ENCODE results near the gene DDC.
A peak's percentile ranks its signal among the peaks of the same experiment; 100 is the strongest.

Gene DDC, protein sequence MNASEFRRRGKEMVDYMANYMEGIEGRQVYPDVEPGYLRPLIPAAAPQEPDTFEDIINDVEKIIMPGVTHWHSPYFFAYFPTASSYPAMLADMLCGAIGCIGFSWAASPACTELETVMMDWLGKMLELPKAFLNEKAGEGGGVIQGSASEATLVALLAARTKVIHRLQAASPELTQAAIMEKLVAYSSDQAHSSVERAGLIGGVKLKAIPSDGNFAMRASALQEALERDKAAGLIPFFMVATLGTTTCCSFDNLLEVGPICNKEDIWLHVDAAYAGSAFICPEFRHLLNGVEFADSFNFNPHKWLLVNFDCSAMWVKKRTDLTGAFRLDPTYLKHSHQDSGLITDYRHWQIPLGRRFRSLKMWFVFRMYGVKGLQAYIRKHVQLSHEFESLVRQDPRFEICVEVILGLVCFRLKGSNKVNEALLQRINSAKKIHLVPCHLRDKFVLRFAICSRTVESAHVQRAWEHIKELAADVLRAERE

DNA sequence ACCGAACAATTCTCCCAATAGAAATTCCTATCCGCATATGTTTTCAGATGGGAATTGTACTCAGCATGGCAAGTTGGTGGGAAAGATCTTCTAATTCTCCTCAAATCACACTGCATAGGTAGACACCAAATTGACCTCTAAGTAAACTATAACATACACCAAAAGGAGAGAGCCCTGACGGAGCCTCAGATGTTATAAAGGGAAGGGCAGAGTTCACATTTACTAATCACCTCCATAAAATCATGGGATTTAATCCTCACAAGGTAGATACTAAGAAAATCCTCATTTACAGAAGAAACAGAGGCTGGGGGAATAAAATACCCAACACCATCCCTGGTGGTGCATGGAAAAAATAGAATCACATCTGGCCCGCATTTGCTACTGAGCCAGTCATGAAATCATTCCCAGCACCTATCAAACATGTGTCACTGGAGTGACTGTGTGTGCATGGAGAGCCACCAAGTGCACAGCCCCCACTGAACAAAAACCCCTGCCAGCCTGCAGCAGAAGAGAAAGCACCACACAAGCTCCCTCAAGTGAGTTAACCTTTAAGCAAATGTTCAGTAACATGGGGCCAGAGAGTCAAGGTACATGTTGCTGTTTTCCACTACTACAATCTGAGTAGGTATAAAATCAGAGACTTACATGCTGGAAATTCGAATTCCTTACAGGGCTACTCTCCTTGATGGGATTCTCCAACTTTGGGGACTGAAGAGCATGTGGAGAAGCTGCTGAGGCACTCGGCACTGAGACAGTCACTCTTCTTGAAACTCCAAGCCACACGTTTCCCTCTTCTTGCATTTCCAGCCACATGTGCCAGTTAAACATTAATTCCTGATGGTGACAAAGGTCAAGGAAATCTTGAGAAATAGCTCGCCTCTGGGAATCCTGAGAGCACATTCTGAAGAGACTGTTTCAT is at the start of gene DDC:
DDC (minus strand) TSS at position 766 of the 919 bp plus-strand sequence. CDS start 21,320 bp downstream, outside the sequence.
- no peak for DNase-seq

DNA sequence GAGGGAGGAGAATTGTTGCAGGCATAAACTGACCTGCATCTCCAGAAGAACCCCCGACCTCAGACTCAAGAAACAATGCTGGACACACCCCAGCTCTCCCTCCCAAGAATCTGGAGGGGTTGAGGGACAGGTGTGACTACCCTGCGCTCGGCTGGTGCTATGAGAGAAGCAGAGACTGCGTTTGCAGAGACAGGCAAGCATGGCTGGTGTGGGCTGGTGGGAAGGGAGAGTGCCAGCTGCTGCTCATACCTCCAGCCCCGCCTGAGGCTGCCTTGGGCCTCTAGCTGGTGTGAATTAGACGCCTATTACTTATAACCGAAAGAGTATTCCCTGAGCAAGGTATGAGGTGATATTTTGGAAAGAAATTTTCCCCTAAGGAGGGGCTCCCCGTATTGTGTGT is 48.3 kb upstream of the DDC start:
- no peak for DNase-seq

DNA sequence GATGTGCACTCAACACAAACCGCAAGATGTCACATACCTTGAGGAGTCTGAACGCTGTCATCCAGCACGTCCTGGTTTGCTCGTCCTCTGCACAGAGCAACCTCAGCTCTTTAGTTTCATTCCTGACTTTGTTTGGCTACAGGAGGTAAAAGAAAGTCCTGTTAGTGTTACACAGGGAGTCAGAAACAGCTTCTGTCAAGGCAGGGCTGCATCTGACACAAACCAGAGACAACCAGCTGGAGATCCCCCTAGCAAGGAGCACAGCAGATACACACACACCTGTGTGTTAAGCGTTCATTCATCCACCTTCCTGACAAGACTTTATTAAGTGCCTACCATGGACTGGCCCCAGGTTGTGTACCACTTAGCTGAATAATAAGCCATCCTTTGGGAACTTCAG is 47.5 kb upstream of the DDC start:
- no peak for DNase-seq

DNA sequence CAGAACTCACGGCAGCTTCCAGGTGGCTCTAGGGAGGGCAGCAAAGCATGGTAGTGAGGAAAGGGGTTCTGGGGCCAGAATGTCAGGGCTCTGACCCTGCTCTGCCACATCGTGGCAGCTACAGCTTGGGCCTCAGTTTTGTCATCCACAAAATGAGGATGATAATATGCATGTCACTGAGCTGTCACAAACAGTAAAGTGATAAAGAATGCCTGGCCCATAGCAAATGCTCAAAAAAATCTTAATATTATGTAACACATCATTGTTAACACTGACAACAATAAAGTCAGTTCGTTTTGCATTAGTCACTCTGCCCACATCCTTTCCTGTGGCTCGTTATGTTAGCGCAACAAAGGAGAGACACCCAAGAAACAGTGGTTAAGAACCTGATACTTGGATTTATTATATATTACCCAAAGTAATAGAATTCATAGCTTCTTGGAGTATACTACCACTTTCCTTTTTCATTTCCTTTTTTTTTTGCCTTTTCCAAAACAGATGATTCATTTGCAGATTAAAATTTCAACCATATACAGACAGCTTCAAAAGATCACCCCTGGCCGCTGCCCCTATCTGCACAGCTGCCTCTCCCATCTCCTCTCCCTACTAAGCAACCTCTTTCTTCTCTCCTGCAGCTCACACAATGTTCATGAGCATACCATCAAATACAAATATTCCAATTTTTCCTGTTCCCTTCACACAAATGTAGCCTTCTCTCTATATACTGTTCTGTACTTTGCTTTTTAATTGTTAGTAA is 45.5 kb upstream of the DDC start:
- DNase-seq: peak; percentile 25 to 42

DNA sequence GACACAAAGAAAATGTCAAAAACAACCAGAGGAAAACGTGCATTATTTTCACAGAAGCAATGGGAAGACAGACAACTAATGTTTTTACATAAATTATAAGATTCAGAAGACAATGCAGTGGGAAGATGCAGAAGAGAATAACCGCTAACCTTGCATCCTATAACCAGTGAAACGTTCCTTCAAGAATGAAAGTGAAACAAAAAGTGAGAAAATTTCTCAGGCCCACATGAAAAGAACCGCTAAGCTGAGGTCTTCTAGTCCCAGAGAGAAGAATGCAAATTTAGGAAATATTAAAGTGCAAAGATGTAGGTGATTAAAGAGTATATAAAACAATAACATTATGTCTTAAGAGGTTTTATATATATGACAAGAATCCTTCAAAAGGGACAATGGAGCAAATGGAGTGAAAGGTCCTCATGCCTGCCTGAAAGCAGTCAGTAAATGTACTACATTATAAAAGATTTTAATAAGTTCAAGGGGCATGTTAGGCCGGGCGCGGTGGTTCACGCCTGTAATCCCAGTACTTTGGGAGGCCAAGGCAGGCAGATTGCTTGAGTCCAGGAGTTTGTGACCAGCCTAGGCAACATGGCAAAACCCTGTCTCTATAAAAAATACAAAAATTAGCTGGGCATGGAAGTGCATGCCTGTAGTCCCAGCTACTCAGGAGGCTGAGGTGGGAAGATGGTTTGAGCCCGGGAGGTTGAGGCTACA is 43.1 kb upstream of the DDC start:
- DNase-seq: no peak

DNA sequence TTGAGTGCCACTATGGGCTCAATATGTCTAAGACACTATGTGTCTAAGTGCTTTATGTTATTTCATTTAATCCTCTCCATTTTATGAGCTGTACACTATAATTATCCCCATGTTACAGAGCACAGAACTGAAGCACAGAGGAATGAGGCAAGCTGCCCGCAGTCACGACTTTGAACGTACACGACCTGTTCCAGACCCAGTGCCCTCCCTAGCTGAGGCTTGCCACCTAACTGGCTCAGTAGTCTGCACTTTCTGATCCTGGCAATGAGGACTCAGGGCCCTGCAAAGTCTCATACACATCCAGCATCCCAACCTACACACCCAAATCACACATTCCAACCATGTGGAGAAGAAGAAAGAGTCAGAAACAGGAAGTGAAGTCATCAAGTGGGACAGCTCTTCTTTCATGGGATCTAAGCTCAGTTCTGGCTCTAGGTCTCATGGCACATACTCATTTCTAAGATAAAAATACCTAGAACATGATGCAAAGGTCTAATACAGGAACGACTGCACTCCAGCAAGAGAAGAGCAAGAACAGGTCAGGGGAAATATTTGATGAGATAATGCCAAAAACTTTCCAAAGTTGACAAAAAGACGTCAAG is 42.4 kb upstream of the DDC start:
- no peak for DNase-seq

DNA sequence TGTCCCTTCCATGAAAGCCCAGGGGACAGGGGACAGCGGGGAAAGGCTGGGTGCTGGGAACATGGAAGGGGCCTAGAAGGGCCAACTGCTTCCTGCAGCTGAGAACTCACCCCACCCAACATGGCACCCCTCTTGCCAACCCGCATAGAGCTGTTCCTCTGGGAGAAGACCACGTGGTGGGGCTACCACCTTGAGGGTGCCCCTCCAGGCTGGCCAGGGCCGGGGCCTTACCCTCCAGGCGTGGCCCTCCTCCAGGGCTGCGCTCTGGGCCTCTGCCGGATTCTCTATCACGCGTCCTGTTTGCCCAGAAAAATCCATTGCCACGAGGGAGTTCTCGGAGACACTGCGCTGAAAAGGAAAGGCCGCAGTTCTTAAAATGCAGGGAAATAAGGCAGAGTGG is 39.9 kb upstream of the DDC start:
- DNase-seq: no peak

DNA sequence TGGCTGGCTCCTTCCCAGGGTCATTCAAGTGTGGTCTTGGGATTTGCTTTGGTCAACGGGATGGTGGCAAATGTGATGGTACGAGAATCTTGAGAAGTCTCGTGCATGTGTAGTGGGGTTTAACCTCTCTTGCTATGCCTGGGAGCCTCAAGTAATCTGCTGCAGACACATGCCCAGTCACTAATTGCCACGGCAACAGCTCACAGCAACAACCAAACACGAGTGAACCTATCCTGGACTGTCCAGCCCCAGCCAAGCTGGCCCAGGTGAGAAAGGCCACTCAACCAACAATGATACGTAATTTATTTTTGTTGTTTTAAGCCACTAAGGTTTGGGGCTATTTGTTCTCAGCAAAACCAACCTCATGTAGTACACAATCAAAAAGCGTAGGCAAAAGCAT is 38.1 kb upstream of the DDC start:
- DNase-seq: no peak

DNA sequence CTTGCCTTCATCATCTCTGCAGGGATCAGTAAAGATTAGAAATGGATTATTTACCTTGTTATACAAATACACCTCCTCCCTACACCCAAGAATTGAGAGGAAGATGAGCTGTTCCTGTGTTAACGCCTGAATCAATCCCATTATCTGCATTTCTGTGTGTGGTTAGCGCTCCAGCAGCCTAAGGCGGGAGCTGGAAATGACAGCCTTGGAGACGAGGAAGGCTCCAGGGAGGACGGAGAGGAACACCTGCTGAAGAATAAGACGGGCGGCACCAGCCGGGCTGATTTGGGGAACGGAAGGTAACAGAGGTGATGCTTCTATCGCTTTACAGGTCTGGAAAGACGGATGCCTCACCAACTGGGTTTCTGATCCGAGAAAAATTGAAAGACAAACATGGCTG is 34.2 kb upstream of the DDC start:
- no peak for DNase-seq

DNA sequence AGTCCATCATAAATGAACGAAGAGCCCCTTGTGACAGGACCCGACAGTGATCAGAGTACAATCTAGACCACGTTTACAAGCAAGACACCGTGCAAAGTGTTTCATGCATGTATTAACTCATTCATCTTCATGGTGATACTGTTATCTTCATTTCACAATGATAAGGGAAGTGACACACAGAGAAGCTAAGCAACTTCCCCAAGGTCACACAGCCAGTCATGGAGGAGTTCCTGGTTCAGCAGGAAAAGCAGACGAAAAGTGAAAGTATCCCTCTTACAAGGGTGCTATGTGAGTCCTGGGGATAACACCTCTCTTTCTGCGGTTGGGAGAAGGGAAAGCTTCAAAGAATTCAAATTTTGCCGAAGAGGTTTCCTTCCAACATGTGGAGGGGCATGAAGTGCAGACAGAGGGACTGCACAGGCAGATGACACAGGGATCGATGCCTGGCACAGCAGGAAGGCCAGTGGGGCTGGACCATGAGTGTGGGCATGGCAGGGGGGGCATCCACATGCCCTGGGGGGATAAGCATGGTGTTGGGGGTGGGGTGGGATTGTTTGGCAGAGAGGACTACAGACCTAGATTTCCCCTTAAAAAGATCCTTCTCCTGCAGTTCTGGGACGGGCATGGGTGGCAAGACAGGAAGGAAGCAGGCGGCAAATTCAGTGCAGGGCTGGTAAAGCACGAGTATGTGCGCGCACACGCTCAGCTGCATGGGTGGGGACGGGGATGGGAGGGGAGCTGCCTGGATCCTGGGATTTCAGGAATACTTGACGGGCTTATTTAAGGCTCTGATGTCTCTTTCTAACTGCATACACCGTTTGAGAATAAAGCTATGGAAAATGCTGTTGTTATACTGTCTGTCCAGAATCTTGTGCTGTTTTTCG is 33.5 kb upstream of the DDC start:
- DNase-seq: no peak

DNA sequence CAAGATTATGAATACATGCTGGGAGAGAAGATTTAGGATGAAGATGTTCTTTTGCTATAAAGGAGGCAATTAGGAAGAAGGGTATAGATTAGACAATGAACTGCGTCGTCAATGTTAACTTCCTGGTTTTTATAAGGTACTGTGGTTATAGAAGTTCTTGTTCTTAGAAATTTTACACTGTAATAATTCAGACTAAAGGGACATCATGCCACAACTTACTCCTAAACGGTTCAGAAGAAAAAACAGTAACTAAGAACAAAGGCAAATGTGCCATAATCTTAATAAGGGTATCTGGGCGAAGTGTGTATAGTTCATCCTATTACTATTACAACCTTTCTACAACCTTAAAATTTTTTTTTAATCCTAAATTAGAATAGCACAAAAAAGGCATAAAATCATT is 31.3 kb upstream of the DDC start:
- DNase-seq: no peak

DNA sequence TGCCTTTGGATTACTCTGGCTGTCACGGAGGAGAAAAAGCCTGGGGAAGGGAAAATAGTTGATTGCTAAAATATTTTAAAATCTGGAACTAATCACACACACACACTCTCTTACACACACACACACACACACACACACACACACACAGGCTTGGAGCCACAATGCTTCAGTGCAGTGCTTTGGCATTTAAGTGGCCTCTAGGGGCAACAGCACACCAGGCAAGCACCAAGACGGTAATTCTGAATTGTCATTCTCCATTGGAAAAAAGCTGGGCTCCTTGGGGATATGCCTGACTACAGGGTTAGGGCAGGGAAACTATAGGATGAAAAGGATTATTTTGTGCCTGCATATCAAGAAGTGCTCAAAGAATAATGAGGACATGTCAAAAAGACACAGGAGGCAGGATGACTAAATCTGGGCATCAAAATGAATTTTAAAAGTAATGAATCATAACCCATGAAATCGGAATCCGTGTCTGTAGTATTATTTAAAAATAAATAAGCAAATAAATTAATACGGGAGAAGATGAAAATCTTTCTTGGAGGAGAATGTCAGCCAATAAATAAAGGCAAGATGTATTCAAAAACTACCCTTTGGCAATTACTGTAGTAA is 30.4 kb upstream of the DDC start:
- DNase-seq: peak in 1 of 2 donors; percentile 14

DNA sequence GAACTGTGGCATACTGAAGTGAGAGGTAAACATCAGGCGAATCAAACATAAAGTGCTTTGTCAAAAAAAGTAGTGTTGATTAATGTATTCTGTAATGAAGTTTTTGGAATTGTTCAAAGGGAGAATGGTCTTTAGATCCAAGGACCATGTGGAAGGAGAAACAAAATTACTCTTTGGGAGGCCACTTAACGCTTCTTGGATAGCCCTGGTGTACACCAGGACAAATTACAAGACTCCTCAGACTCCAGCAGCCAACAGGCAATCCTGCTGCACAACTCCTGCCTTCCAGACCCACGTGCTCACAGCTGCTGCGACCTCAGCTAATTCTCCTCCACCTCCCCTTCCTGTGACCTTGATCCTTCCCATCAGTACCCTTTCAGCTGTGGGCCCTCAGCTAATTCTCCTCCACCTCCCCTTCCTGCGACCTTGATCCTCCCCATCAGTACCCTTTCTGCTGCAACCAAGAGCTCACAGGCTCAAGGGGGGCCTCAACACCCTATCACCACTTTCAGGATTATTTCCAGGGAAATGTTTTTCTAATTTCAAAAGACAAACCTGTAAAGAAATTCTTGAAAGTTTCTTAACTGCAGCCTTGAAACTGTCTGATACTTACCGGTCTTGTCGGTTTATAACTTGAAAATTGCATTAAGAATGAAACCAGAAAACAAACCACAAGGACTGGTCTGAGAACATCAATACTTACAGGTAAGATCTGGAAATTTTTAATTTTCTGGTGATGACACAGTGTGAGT is 29.7 kb upstream of the DDC start:
- no peak for DNase-seq

DNA sequence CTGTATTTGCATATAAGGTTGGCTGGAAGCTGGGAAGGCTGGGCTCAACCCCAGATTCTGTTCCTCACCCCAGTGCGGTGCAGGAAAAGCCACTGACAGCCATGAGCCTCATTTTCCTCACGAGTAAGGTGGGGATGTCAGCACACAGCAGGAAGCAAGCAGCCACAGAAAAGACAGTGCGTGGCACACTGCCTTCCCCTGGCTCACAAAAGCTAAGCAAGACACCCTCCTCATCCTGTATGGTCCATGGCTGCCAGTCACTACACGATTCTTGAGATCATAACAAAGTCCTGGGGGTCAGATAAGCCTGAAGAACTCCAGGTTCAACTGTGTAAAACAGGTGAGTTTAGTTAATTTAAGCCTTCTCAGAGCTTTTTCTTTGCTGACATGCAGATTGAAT is 28.9 kb upstream of the DDC start:
- no peak for DNase-seq

DNA sequence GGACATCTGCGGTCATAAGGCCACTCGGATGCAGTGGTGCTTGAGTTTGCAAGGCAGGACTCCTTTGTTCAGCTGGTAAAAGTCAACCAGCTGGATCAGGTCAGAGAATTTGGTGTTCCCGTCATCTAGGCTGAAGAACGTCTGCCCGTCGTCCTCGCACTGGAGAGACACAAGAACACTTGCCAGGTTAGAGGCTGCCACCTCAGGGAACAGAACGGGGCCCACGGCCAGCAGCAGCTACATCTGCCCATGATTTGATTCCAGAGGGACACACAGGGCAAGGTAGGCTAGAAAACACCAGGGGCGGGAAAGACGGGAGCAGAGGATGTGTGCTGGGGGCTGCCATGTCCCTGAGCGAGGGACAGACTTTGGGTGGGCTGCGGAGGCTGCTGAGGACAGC is 27.7 kb upstream of the DDC start:
- DNase-seq: no peak

DNA sequence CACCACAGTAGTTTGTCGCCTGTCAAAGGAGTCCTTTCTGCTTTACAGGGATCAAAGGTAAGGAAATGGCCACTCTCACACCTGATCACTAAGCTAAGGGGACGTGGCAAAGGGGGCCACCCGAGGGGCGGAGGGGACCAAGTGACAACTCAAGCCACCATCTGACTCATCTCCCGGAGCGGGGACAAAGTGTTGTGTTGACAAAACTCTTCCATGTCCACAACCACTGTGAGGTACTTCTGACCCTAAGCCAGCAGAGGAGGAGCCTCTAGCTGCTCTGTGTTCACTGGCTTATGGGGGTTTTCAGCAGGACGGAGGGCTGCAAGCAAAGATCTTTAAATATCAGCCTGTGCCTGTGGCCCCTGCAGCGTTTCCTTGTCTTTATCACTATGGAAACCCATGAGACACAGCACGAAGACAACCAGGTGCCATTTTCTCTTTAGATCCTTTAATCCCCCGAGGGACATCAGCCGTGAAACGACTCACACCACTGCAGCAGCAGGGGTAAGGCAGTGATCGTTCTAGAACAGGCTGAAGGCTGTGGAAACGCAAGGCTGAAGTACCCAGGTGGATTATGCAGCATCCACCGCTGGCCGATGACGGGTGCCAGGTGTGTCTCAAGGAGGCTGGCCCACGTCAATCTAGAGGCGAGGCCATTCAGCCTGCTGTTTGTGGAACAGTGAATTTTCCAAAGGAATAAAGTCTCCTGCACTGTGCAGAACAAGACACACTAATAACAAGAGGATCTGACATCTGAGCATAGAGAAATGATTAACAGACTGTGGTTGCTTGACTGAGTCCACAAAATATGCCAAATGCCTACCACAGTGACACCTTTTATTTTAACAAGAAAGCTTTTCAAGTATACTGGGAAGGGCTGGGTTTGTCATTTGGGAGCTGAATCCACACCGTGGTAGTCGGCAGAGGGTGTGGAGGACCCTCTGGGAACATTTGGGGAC is 26.6 kb upstream of the DDC start:
- no peak for DNase-seq

DNA sequence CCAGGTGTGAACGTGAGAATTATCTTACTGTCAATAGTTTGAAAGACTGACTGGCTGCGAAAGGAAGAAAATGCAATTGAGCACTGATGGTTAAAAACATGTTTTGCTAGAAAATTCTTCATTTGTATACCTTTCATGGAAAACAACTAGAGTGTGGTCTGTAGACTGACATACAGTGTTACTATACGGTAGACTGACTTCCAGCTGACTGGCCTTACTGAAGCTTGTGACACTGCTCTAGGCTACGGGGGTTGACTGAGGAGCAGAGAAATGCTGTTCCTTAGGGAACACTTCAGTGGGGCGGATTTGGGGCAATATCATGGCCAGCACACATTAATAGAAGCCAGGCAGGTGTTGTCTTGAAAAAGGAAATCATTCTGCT is 25.9 kb upstream of the DDC start:
- no peak for DNase-seq

DNA sequence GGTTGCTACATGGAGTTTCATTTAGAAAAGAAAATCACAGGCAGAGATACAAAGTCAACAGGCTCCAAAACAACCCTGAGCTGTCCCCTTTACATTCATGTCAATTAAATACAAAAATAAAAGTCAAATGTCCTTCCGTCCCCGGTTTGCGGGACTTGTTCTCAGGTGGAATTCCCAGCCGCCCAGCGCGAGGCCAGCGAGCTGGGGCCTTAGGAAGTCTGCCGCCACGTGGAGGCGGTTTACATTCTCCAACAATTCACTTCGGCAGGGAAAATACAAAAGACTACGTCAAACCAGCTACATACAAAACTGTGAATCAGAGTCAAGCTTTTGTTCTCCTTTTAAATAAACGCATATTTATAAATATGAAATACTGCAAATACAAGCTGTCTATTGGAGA is 25.3 kb upstream of the DDC start:
- no peak for DNase-seq

DNA sequence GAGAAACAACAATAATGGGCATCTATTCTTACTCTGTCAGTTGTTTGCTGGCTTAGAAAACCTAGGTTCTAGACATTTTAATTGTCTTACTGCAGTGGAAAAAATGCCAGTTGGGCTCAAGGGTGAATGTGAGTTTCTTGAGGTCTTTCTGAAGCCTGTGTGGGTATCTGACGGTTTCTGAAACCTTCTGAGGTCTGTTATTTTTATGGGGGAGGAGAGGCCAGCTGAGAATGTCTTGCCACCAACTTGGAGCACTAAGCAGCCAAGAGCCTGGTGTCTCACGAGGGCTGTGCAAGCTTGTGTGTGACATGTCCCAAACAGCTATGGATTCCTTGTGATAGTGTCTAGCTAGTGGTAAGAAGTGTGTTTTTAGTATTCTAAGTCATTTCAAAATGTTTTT is 24.2 kb upstream of the DDC start:
- DNase-seq: no peak
